ENCODE results near the gene IL4.
"Not testable (repeated sequence)": the region's sequence is repeated elsewhere in the genome, so short reads cannot be mapped to it uniquely, and the experiment has no call there.

IL4 gene

GRCh38 chr5:132673939-132674630 lies at the start of gene IL4:
TSS of gene IL4 (plus strand) at chr5:132673989. CDS start at chr5:132674051, 62 bp downstream.
- no peak for DNase-seq (ENCODE audit: low spot score)

- DNase-seq (ENCODE audit: low spot score) = no peak
These were observed 46.3 kb upstream of the IL4 start for GRCh38 chr5:132627470-132627869.

- no peak for DNase-seq (ENCODE audit: low spot score)
These were observed 45.0 kb upstream of the IL4 start for GRCh38 chr5:132628814-132629213.

GRCh38 chr5:132629230-132629944 lies 44.4 kb upstream of the IL4 start:
- DNase-seq (ENCODE audit: low spot score) = no peak

GRCh38 chr5:132633587-132633986 lies 40.2 kb upstream of the IL4 start:
- not testable (repeated sequence) for DNase-seq (ENCODE audit: low spot score)

- DNase-seq (ENCODE audit: low spot score) = no peak
These were observed 37.9 kb upstream of the IL4 start for GRCh38 chr5:132635873-132636272.

GRCh38 chr5:132637241-132637640 lies 36.5 kb upstream of the IL4 start:
- no peak for DNase-seq (ENCODE audit: low spot score)

- DNase-seq (ENCODE audit: low spot score) = no peak
These were observed 34.1 kb upstream of the IL4 start for GRCh38 chr5:132639706-132640130.

- no peak for DNase-seq (ENCODE audit: low spot score)
These were observed 33.2 kb upstream of the IL4 start for GRCh38 chr5:132640613-132641012.

GRCh38 chr5:132641241-132641723 lies 32.5 kb upstream of the IL4 start:
- no peak for DNase-seq (ENCODE audit: low spot score)

- DNase-seq (ENCODE audit: low spot score) = no peak
These were observed 31.9 kb upstream of the IL4 start for GRCh38 chr5:132641841-132642240.

GRCh38 chr5:132644177-132644576 lies 29.6 kb upstream of the IL4 start:
- DNase-seq (ENCODE audit: low spot score) = no peak

GRCh38 chr5:132646583-132647266 lies 27.1 kb upstream of the IL4 start:
- DNase-seq (ENCODE audit: low spot score) = no peak

- DNase-seq (ENCODE audit: low spot score) = no peak
These were observed 26.3 kb upstream of the IL4 start for GRCh38 chr5:132647473-132647872.

- no peak for DNase-seq (ENCODE audit: low spot score)
These were observed 25.4 kb upstream of the IL4 start for GRCh38 chr5:132648355-132648754.

GRCh38 chr5:132651838-132652469 lies 21.8 kb upstream of the IL4 start:
- DNase-seq (ENCODE audit: low spot score) = no peak

- no peak for DNase-seq (ENCODE audit: low spot score)
These were observed 20.1 kb upstream of the IL4 start for GRCh38 chr5:132653716-132654115.

- DNase-seq (ENCODE audit: low spot score) = no peak
These were observed 17.7 kb upstream of the IL4 start for GRCh38 chr5:132655821-132656773.

- no peak for DNase-seq (ENCODE audit: low spot score)
These were observed 16.9 kb upstream of the IL4 start for GRCh38 chr5:132656774-132657355.

GRCh38 chr5:132657676-132658380 lies 16.0 kb upstream of the IL4 start, which contains the start of gene IL13:
TSS of gene IL13 (plus strand) at chr5:132658173. CDS start at chr5:132658187, 14 bp downstream.
- no peak for DNase-seq (ENCODE audit: low spot score)

Measured in HuH-7.5 (cell line).